ENCODE measurements around the gene RAPGEF4.
"Not testable (repeated sequence)": the region's sequence is repeated elsewhere in the genome, so short reads cannot be mapped to it uniquely, and the experiment has no call there.

RAPGEF4 gene

DNA sequence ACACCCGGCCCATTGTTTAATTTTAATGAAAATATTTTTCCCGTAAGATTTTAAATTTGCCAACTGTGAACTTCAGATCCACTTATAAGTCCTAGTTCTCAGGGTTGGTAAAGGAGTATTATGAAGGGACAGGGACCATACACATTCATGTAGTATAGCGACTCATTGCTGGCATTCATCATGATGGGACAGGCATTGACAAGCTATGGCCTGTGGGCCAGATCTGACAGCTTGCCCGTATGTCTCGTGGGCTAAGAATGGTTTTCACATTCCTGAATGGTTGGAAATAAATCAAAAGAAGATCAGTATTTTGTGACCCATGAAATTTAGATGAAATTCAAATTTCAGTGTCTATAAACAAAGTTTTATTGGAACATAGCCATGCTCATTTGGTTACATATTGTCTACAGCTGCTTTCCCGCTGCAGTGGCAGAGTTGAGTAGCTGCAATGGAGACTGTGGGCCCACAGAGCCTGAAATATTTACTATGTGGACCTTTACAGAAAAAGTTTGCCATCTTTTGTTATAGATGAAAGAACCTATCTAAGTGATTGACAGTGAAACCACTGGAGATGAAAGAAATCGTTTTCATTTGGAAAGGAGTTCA, 4.1 kb downstream of the RAPGEF4 start:
- no peak for DNase-seq (ENCODE audit: low read depth, low spot score)

GRCh38 chr2:172740856-172741255, 5.2 kb downstream of the RAPGEF4 start:
- DNase-seq (ENCODE audit: low read depth, low spot score) = no peak
- TF ChIP-seq, protein P1, sequence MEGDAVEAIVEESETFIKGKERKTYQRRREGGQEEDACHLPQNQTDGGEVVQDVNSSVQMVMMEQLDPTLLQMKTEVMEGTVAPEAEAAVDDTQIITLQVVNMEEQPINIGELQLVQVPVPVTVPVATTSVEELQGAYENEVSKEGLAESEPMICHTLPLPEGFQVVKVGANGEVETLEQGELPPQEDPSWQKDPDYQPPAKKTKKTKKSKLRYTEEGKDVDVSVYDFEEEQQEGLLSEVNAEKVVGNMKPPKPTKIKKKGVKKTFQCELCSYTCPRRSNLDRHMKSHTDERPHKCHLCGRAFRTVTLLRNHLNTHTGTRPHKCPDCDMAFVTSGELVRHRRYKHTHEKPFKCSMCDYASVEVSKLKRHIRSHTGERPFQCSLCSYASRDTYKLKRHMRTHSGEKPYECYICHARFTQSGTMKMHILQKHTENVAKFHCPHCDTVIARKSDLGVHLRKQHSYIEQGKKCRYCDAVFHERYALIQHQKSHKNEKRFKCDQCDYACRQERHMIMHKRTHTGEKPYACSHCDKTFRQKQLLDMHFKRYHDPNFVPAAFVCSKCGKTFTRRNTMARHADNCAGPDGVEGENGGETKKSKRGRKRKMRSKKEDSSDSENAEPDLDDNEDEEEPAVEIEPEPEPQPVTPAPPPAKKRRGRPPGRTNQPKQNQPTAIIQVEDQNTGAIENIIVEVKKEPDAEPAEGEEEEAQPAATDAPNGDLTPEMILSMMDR (IDR thresholded peaks at IDR 0.05; ENCODE audit: low read depth, low read length) = no peak
- H3K4me3 ChIP-seq (ENCODE audit: low read depth, low read length) = no peak overlapping the region
- in situ Hi-C loops (cut with HindIII; ENCODE audit: low sequenced_read_pairs) = no loop called here

More for the DNA sequence above, 4.1 kb downstream of the RAPGEF4 start:
- no peak overlapping the region for H3K4me3 ChIP-seq (ENCODE audit: low read depth, low read length)
- TF ChIP-seq, protein P1 (IDR thresholded peaks at IDR 0.05; ENCODE audit: low read depth, low read length) = no peak
- in situ Hi-C loops (cut with HindIII; ENCODE audit: low sequenced_read_pairs) = no loop called here

DNA sequence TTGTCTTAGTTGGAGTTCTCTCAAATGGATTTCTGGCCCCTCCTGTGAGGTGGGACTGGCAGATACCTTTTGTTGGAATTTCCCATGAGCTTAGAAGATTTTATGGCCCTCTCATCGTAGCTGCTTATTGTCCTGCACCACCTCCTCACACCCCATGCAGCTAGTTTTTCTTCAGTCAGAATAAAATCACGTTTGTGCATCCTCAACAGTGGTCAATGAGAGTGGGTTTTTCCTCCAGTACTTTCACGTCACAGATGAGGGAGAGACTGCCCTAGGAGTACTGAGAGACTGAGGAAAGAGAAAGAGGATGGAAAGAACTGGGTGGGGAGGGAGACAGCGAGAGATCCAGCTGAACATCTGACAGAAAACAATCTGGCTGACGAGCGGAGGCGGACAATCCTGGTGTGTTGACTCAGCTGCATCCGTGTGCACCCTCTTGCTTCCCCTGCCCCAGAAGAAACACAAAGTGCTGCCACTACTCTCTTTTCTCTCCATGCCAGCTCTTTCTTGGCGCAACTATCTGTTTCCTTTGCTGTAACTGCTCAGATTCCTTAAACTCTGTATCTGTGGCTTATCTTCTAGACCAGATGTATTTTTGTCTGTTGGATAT, 7.4 kb downstream of the RAPGEF4 start:
- TF ChIP-seq, protein P1 (IDR thresholded peaks at IDR 0.05; ENCODE audit: low read depth, low read length) = no peak
- peak; percentile 19 for DNase-seq (ENCODE audit: low read depth, low spot score)
- in situ Hi-C loops (cut with HindIII; ENCODE audit: low sequenced_read_pairs) = no loop called here
- H3K4me3 ChIP-seq (ENCODE audit: low read depth, low read length) = no peak overlapping the region

GRCh38 chr2:172743898-172744297, 8.3 kb downstream of the RAPGEF4 start:
- no peak for DNase-seq (ENCODE audit: low read depth, low spot score)
- no peak overlapping the region for H3K4me3 ChIP-seq (ENCODE audit: low read depth, low read length)
- TF ChIP-seq, protein P1 (IDR thresholded peaks at IDR 0.05; ENCODE audit: low read depth, low read length) = no peak
- in situ Hi-C loops (cut with HindIII; ENCODE audit: low sequenced_read_pairs) = no loop called here

GRCh38 chr2:172745636-172746035, 10.0 kb downstream of the RAPGEF4 start:
- TF ChIP-seq, protein P1 (IDR thresholded peaks at IDR 0.05; ENCODE audit: low read depth, low read length) = no peak
- peak; percentile 62 for DNase-seq (ENCODE audit: low read depth, low spot score)
- no peak overlapping the region for H3K4me3 ChIP-seq (ENCODE audit: low read depth, low read length)
- in situ Hi-C loops (cut with HindIII; ENCODE audit: low sequenced_read_pairs) = no loop called here

- H3K4me3 ChIP-seq (ENCODE audit: low read depth, low read length); DNase-seq (ENCODE audit: low read depth, low spot score); in situ Hi-C loops (cut with HindIII; ENCODE audit: low sequenced_read_pairs): not testable (repeated sequence)
Measured at GRCh38 chr2:172748543-172748942, 12.9 kb downstream of the RAPGEF4 start.

DNA sequence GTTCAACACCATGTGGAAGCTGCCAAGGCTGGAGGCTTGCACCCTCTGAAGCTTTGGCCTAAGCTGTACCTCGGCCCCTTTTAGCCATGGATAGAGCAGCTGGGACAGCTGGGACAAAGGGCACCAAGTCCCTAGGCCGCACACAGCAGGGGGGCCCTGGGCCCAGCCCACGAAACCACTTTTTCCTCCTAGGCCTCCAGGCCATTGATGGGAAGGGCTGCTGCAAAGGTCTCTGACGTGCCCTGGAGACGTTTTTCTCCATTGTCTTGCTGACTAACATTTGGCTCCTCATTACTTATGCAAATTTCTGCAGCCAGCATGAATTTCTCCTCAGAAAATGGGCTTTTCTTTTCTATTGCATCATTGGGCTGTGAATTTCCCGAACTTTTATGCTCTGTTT, 13.7 kb downstream of the RAPGEF4 start:
- no peak for DNase-seq (ENCODE audit: low read depth, low spot score)
- no peak overlapping the region for H3K4me3 ChIP-seq (ENCODE audit: low read depth, low read length)
- in situ Hi-C loops (cut with HindIII; ENCODE audit: low sequenced_read_pairs) = no loop called here
- TF ChIP-seq, protein P1 (IDR thresholded peaks at IDR 0.05; ENCODE audit: low read depth, low read length) = no peak
